CD4-positive, alpha-beta T cell (primary cell): Measurements from ENCODE around the gene TMPRSS11D. TPM values are rescaled to one million over a fixed set of nuclear protein-coding genes. Genes with fewer than 3 reads are reported as not detected.

ENCODE experiments used
- ATAC-seq: fragments of 200-7000 bp; cut with Tn5 transposase; one replicate; pipeline ENCODE4 v1.10.0; 2022; ENCODE audit warnings: mild to moderate bottlenecking; ENCODE audit not compliant: poor library complexity
- CTCF ChIA-PET: fragments of 350-600 bp; sonication (Branson Sonifier 250); formaldehyde crosslinking; loops from one replicate; lab custom pipeline; 2021; ENCODE audit warnings: antibody characterized with exemption, inconsistent platforms; lab: Charles Lee
- POLR2A ChIA-PET: fragments of 350-600 bp; sonication (Branson Sonifier 250); formaldehyde crosslinking; loops from one replicate; lab custom pipeline; 2021; ENCODE audit warnings: antibody characterized with exemption, inconsistent platforms; lab: Charles Lee
- DNase-seq, 14 experiments: peaks; one replicate each; pipeline ENCODE4 v3.0.0-alpha.2; 2013 to 2020; ENCODE audit warnings: mixed read lengths in 2 of 14
- H3K27ac ChIP-seq, 2 donors: one replicate each; pipeline versions ENCODE4 v1.5.1 to v1.7.0; 2013; ENCODE audit warnings: low read length in 2 of 2, low read depth in 1 of 2, mild to moderate bottlenecking in 1 of 2
- H3K27me3 ChIP-seq, 2 experiments: 1 replicate in 1 of 2; 2 replicates in 1 of 2; pipeline versions ENCODE4 v1.6.1 to v1.7.0; 2013; ENCODE audit warnings: low read length in 2 of 2, control low read depth in 1 of 2, mild to moderate bottlenecking in 1 of 2, moderate library complexity in 1 of 2; ENCODE audit not compliant: insufficient read depth in 2 of 2, control insufficient read depth in 1 of 2
- H3K36me3 ChIP-seq: one replicate; pipeline ENCODE4 v1.6.1; 2013; ENCODE audit warnings: low read length, control low read depth; ENCODE audit not compliant: insufficient read depth
- H3K4me1 ChIP-seq: one replicate; pipeline ENCODE4 v1.6.1; 2013; ENCODE audit warnings: low read length, control low read depth; ENCODE audit not compliant: insufficient read depth
- H3K4me3 ChIP-seq: one replicate; pipeline ENCODE4 v1.5.1; 2013; ENCODE audit warnings: mild to moderate bottlenecking, low read length, moderate library complexity
- H3K9me3 ChIP-seq, 2 experiments: 1 replicate in 1 of 2; 2 replicates in 1 of 2; pipeline versions ENCODE4 v1.6.1 to v1.7.0; 2013; ENCODE audit warnings: low read length in 2 of 2, mild to moderate bottlenecking in 2 of 2, control low read depth in 1 of 2, moderate library complexity in 1 of 2; ENCODE audit not compliant: control insufficient read depth in 1 of 2, insufficient read depth in 1 of 2
- H3K27ac Mint-ChIP-seq: one replicate; pipeline ENCODE4 v1.8.0; 2020; ENCODE audit warnings: mixed read lengths
- H3K27me3 Mint-ChIP-seq: one replicate; pipeline ENCODE4 v1.8.0; 2021; ENCODE audit warnings: mixed read lengths
- H3K36me3 Mint-ChIP-seq: one replicate; pipeline ENCODE4 v1.8.0; 2021; ENCODE audit warnings: low read depth, mixed read lengths
- H3K4me1 Mint-ChIP-seq: one replicate; pipeline ENCODE4 v1.8.0; 2021; ENCODE audit warnings: low read depth, mixed read lengths
- H3K4me3 Mint-ChIP-seq: one replicate; pipeline ENCODE4 v1.8.0; 2020; ENCODE audit warnings: mild to moderate bottlenecking, mixed read lengths
- H3K9me3 Mint-ChIP-seq: one replicate; pipeline ENCODE4 v1.8.0; 2020; ENCODE audit warnings: mixed read lengths
- intact Hi-C, 2 experiments: fragments of 100-400 bp; cut with DNase I in 1 of 2; cut with micrococcal nuclease in 1 of 2; formaldehyde crosslinking; loops; one replicate each; pipeline versions ENCODE4 v1.15.1 to v1.9.0; 2023 to 2025; cut with DNase I, micrococcal nuclease
- total RNA-seq, 174 experiments: library from RNA in 2 of 174; stranded (reverse) in 2 of 174; gene quantifications; one replicate each; pipeline ENCODE4 v1.2.3 and lab custom pipeline; 2021 to 2026
- TF ChIP-seq, protein P1 (sequence below): fragments of 200-600 bp; IDR thresholded peaks from one replicate; pipeline ENCODE4 v1.8.0; 2022; ENCODE audit warnings: antibody characterized with exemption, mild to moderate bottlenecking

The TMPRSS11D gene
- total RNA-seq, 2 experiments from 2014 or later, result not detected

GRCh38 chr4:67869580-67870190 lies 14.1 kb downstream of the TMPRSS11D start:
- ChIA-PET CTCF (no interaction called here), POLR2A (no interaction called here)
- Mint-ChIP-seq H3K4me3 (no peak overlapping the region), H3K27ac (no peak overlapping the region), H3K27me3 (peaks cover 9% of the 10 kb centered on the region), H3K4me1 (no peaks in the 10 kb centered on the region), H3K9me3 (peaks cover 4% of the 10 kb centered on the region), H3K36me3 (no peaks in the 10 kb centered on the region)
- Histone ChIP-seq H3K4me3 (no peak overlapping the region), H3K27ac (no peak overlapping the region), H3K9me3 (peaks cover 0 to 4% of the 10 kb centered on the region in 2 experiments), H3K36me3 (no peaks in the 10 kb centered on the region), H3K4me1 (no peaks in the 10 kb centered on the region), H3K27me3 (no peaks in the 10 kb centered on the region)
- no peak for ATAC-seq
- TF ChIP-seq, protein P1, sequence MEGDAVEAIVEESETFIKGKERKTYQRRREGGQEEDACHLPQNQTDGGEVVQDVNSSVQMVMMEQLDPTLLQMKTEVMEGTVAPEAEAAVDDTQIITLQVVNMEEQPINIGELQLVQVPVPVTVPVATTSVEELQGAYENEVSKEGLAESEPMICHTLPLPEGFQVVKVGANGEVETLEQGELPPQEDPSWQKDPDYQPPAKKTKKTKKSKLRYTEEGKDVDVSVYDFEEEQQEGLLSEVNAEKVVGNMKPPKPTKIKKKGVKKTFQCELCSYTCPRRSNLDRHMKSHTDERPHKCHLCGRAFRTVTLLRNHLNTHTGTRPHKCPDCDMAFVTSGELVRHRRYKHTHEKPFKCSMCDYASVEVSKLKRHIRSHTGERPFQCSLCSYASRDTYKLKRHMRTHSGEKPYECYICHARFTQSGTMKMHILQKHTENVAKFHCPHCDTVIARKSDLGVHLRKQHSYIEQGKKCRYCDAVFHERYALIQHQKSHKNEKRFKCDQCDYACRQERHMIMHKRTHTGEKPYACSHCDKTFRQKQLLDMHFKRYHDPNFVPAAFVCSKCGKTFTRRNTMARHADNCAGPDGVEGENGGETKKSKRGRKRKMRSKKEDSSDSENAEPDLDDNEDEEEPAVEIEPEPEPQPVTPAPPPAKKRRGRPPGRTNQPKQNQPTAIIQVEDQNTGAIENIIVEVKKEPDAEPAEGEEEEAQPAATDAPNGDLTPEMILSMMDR, result no peak
- no peak for DNase-seq
- intact Hi-C loops, result no loop called here

DNA sequence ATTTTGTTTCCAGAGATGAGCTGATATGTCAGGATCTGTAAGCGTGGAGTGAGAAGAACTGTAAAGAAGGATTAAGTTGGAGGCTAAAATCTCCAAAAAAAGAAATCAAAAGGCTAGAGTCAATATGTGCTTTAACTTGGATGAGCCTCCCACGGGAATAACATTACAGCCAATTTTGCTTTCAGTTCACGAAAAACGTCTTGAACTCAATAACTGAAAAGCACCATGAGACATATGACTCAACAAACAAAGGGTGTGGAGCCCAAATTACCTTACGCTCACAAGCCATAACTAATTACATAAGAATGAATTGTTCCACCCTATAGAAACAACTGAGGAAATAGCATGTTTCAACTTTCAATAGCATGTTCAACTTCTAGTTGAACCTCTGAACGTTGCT lies 22.3 kb downstream of the TMPRSS11D start:
- intact Hi-C loops, result no loop called here
- POLR2A ChIA-PET, result no interaction called here
- Histone ChIP-seq H3K27me3 (no peaks in the 10 kb centered on the region), H3K9me3 (peaks cover 0 to under 1% of the 10 kb centered on the region in 2 experiments), H3K27ac (no peak overlapping the region), H3K4me3 (no peak overlapping the region), H3K36me3 (no peaks in the 10 kb centered on the region), H3K4me1 (no peaks in the 10 kb centered on the region)
- TF ChIP-seq, protein P1, result no peak
- no peak overlapping the region for H3K4me3 Mint-ChIP-seq
- peaks cover 30% of the 10 kb centered on the region for H3K27me3 Mint-ChIP-seq
- DNase-seq (no peak), ATAC-seq (no peak)
- no peaks in the 10 kb centered on the region for H3K36me3 Mint-ChIP-seq
- peaks cover 6% of the 10 kb centered on the region for H3K9me3 Mint-ChIP-seq
- no peaks in the 10 kb centered on the region for H3K4me1 Mint-ChIP-seq
- H3K27ac Mint-ChIP-seq, result no peak overlapping the region
- CTCF ChIA-PET, result no interaction called here

GRCh38 chr4:67853336-67853735 lies 30.5 kb downstream of the TMPRSS11D start:
- no peaks in the 10 kb centered on the region for H3K4me1 ChIP-seq
- Mint-ChIP-seq H3K27me3 (peaks cover 11% of the 10 kb centered on the region), H3K9me3 (peaks cover 3% of the 10 kb centered on the region), H3K4me1 (no peaks in the 10 kb centered on the region), H3K4me3 (no peak overlapping the region), H3K27ac (no peak overlapping the region), H3K36me3 (no peaks in the 10 kb centered on the region)
- CTCF ChIA-PET, result interaction anchor here (0.6 kb wide), 1 partner anchor 177 kb away, joined by 4 read pairs; no protein-coding TSS in a partner anchor
- no peak for ATAC-seq
- no peak overlapping the region for H3K27ac ChIP-seq
- TF ChIP-seq, protein P1, result no peak
- POLR2A ChIA-PET, result no interaction called here
- H3K4me3 ChIP-seq, result no peak overlapping the region
- intact Hi-C loops, result no loop called here
- H3K36me3 ChIP-seq, result no peaks in the 10 kb centered on the region
- peaks cover 4 to 9% of the 10 kb centered on the region in 2 experiments for H3K9me3 ChIP-seq
- DNase-seq, result no peak
- H3K27me3 ChIP-seq, result no peaks in the 10 kb centered on the region
